ENCODE data around the gene ZNF93.
A peak's percentile ranks its signal among the peaks of the same experiment; 100 is the strongest.
"Not testable (repeated sequence)": the region's sequence is repeated elsewhere in the genome, so short reads cannot be mapped to it uniquely, and the experiment has no call there.

ZNF93 gene

DNA sequence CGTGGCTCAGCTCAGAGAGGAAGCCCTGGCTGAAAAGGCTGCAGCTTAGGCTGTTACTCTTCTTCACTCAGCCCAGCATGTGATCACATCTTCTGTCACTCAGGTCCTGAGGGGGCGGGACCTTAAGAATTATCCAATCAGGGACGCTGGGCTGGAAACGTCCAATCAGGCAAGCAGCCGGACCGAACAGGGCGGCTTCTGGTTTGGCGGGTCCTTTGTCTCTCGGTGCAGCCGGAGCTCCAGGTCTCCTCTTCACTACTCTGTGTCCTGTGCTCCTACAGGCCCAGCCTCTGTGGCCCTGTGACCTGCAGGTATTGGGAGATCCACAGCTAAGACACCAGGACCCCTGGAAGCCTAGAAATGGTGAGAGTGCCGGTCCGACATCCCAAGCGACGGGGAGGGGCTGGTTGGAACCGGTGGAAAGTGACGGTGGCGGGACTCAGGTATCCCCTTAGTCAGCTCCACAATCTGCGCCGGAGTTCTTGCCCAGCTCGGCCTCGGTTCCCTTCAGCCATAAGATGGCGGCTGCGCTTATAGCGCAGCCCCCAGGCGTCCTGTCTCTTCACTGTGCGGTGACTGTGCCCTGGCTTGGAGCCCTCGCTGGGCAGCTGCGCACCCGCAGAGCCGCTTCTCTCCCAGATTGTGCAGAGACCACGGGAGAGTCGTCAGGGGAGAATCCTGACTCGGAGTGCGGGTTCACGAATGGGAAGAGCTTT is at the start of gene ZNF93:
Gene ZNF93, plus strand, starts transcription at position 218 of the 716 bp plus-strand sequence. Its CDS starts 143 bp downstream, at position 361.
- peak; percentile 61 to 68 (median 66) for DNase-seq (ENCODE audit: low read depth in 2 of 3, low spot score in 2 of 3)

DNA sequence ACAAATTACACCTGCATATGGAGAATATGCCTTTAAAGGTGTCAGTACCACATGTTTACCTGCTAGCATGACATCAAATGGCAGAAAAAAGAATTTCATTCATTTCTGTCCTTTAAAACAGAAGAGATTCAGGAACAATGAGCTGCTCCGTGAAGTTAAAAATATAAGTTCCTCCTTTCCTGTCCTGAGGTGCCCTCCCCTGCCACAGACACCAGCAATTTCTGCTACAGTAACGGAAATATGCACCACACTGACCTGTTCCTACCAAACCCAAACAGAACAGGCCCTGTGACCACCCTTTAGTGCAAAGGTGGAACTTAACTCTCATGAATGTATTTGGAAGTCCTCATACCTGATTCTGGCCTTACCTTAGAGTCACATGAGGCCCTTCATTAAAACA is 49.0 kb upstream of the ZNF93 start:
- DNase-seq (ENCODE audit: low read depth in 2 of 3, low spot score in 2 of 3), result not testable (repeated sequence)

GRCh38 chr19:19858751-19859150 is 42.0 kb upstream of the ZNF93 start:
- no peak for DNase-seq (ENCODE audit: low read depth in 2 of 3, low spot score in 2 of 3)

- peak in 1 of 3 experiments; percentile 20 for DNase-seq (ENCODE audit: low read depth in 2 of 3, low spot score in 2 of 3)
These were observed 39.9 kb upstream of the ZNF93 start for GRCh38 chr19:19860756-19861390.

DNA sequence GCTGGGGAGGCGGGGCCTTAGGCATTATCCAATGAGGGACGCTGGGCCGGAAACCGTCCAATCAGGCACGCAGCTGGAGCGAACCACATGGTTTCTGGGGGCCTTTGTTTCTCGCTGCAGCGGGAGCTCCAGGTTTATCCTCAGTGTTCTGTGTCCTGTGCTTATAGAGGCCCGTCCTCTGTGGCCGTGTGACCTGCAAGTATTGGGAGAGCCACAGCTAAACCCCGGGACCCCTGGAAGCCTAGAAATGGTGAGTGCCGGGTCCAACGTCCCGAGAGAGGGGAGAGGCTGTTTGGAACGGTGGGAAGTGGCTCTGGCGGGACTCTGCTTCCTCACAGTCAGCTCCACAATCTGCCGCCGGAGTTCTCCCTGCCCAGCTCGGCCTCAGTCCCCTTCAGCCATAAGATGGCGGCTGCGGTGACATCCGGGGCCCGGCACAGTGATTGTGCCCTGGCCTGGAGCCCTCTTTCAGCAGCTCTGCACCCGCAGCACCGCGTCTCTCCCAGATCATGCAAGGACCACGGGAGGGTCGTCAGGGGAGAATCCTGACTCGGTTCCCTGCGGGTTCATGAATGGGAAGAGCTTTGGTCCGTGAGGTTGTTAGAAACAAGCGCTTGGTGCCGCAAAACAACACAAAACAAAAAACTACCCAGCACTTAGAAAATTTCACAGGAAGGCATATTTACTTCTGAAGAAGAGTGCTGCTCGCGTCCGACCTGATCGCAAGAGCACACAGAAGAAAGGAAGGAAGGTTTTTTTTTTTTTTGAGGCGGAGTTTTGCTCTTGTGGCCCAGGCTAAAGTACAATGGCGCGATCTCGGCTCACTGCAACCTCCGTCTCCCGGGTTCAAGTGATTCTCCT is 34.8 kb upstream of the ZNF93 start, which contains the start of gene ZNF253:
Gene ZNF253, plus strand, starts transcription at position 133 of the 861 bp plus-strand sequence. Its CDS starts 115 bp downstream, at position 248.
- DNase-seq (ENCODE audit: low read depth in 2 of 3, low spot score in 2 of 3), result peak; percentile 78 to 85 (median 82)

- DNase-seq (ENCODE audit: low read depth in 2 of 3, low spot score in 2 of 3), result peak in 1 of 3 experiments; percentile 16
These were observed 34.0 kb upstream of the ZNF93 start for GRCh38 chr19:19866611-19867248.

- DNase-seq (ENCODE audit: low read depth in 2 of 3, low spot score in 2 of 3), result not testable (repeated sequence)
These were observed 30.7 kb upstream of the ZNF93 start for GRCh38 chr19:19870086-19870485.

DNA sequence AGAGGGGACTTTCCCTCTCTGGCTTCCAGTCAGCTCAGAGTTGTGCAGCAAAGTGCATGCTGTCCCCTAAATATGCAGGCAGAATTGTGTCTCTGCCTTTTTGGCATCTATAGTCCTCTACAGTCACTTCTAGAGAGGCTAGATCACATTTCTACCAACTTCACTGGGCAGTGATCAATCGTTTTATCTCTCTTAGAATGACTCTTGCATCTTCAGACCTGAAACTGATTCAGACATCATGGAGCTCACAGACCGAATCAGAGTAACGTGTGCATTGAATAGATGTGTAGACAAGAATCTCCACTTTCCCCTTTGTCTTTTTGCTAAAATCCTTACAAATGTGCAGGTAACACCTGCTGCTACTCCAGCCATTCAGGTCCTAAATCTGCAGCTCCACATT is 28.8 kb upstream of the ZNF93 start:
- DNase-seq (ENCODE audit: low read depth in 2 of 3, low spot score in 2 of 3), result no peak

DNA sequence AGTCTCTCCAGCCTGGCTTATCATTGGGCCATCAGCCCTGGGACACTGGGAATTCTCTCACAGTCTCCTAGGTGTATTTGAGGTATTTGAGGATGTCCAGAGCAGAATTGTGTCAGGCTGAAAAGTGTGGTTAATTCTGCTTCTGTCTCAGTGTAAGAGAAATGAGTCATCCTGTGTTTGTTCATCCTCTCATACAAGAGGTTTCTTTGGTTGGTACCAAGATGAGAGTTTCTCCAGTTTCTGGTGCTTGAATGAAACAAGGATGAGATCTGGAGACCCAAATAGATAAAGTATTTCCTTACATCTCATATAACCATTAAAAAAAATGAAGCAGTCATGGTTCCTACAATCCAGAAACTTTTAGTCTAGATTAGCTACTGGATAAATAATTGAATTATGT is 27.4 kb upstream of the ZNF93 start:
- no peak for DNase-seq (ENCODE audit: low read depth in 2 of 3, low spot score in 2 of 3)

- no peak for DNase-seq (ENCODE audit: low read depth in 2 of 3, low spot score in 2 of 3)
These were observed 23.0 kb upstream of the ZNF93 start for GRCh38 chr19:19877724-19878123.

DNA sequence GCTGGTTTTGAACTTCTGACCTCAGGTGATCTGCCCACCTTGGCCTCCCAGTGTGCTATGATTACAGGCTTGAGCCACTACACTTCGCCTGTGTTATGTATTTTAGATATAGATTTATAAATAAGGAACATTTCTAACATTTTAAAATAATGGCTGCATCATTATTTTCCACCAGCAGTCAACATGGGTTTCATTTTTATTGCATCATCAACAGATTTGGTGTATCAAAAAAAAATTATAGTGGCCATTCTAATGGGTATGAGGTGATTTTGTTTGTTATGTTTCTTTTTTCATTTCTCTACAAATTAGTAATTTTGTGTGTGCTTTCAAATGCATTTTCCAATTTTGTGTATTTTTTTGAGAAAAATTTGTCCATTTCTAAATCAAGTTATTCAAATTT is 16.2 kb upstream of the ZNF93 start:
- DNase-seq (ENCODE audit: low read depth in 2 of 3, low spot score in 2 of 3), result no peak

DNA sequence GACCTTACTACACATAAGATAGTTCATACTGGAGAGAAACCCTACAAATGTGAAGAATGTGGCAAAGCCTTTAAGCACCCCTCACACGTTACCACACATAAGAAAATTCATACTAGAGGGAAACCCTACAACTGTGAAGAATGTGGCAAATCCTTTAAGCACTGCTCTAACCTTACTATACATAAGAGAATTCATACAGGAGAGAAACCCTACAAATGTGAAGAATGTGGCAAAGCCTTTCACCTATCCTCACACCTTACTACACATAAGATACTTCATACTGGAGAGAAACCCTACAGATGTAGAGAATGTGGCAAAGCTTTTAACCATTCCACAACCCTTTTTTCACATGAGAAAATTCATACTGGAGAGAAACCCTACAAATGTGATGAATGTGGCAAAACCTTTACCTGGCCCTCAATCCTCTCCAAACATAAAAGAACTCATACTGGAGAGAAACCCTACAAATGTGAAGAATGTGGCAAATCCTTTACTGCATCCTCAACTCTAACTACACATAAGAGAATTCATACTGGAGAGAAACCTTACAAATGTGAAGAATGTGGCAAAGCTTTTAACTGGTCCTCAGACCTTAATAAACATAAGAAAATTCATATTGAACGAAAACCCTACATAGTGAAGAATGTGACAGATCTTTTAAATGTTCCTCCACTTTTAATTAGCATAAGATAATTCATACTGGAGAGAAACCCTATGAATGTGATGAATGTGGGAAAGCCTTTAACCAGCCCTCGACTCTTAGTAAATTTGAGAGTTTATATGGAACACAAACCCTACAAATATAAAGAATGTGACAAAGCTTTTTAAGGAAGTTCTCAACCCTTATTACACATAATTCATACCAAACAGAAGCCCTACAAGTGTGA is 8.4 kb upstream of the ZNF93 start:
- DNase-seq (ENCODE audit: low read depth in 2 of 3, low spot score in 2 of 3), result not testable (repeated sequence)

DNA sequence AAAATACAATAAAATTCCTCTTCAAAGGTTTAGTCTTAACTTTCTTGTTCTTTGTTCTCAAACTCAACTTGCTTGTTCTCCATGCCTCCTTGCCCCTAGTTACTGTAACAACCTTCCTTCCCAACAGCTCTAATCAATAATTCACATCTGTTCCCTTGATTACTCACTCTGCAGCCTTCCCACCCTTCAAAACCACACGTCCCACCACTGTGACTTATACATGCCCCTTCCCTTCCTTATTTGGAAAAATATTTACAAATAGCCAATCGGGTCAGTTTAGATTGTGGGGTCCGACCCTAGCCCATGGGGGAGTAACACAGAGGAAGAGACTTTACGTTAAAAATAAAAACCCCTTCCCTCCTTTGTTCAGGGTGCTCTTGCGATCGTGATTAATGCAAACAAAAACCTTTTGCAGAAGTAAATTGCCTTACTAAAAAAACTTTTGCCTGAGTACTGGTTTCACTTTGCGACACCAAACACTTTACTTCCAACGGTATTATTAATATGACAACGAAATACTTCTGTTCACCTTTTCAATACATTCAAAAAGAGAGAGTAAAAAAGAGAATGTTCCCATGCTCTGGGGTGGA is 512 bp upstream of the ZNF93 start:
- DNase-seq (ENCODE audit: low read depth in 2 of 3, low spot score in 2 of 3), result no peak

DNA sequence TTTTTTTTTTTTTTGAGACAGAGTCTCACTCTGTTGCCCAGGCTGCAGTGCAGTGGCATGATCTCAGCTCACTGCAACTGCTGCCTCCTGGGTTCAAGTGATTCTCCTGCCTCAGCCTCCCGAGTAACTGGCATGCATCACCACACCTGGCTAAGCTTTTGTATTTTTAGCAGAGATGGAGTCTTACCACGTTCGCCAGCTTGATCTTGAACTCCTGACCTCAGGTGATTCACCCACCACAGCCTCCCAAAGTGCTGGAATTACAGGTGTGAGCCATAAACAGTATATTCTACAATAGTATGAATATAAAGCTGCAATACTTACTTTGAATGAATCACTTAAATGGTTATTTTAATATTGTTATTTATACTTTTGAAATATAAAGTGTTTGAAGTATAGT is 6.8 kb downstream of the ZNF93 start:
- not testable (repeated sequence) for DNase-seq (ENCODE audit: low read depth in 2 of 3, low spot score in 2 of 3)

DNA sequence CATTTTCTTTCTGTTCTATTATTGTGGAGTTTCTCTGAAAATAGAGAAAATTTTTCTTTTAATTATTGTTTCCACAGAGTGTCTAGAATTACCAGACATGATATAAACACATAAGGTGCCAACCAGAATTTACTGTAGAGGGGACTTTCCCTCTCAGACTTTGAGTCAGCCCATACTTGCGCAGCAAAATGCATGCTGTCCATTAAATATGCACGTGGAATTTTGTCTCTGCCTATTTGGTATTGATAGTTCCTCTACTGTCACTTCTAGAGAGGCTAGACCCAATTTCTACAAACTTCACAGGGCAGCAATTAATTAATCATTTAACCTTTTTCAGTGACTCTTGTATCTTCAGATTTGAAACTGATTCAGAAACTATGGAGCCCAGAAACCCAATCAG is 8.9 kb downstream of the ZNF93 start:
- DNase-seq (ENCODE audit: low read depth in 2 of 3, low spot score in 2 of 3), result no peak

DNA sequence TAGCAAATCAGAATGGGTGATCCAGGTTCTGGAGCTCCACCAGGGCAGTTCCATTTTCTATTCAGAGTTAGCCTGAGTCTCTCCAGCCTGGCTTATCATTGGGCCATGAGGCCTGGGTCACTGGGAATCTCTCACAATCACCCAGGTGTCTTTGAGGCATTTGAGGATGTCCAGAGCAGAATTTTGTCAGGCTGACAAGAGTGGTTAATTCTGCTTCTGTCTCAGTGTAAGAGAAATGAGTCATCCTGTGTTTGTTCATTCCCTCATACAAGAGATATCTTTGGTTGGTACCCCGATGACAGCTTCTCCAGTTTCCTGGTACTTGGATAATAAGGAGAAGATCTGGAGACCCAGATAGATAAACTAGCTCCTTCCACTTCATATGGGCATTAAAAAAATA is 10.4 kb downstream of the ZNF93 start:
- DNase-seq (ENCODE audit: low read depth in 2 of 3, low spot score in 2 of 3), result no peak

- no peak for DNase-seq (ENCODE audit: low read depth in 2 of 3, low spot score in 2 of 3)
These were observed 13.8 kb downstream of the ZNF93 start for GRCh38 chr19:19914596-19914995.

GRCh38 chr19:19930417-19930816 is 29.7 kb downstream of the ZNF93 start:
- not testable (repeated sequence) for DNase-seq (ENCODE audit: low read depth in 2 of 3, low spot score in 2 of 3)

GRCh38 chr19:19933432-19934314 is 32.9 kb downstream of the ZNF93 start:
- not testable (repeated sequence) for DNase-seq (ENCODE audit: low read depth in 2 of 3, low spot score in 2 of 3)
